Measurements from ENCODE around the gene PADI3.

Gene PADI3

GRCh38 chr1:17222557-17222956, 26.3 kb upstream of the PADI3 start:
- TF ChIP-seq CTCF (IDR thresholded peaks at IDR 0.05; ENCODE audit: borderline replicate concordance, control extremely low read depth, extremely low read depth, insufficient read depth, missing control alignments): no peak
- DNase-seq (ENCODE audit: low spot score): no peak
- in situ Hi-C loops (cut with MboI; ENCODE audit: low sequenced_read_pairs, unreplicated experiment): no loop called here

- TF ChIP-seq CTCF (IDR thresholded peaks at IDR 0.05; ENCODE audit: borderline replicate concordance, control extremely low read depth, extremely low read depth, insufficient read depth, missing control alignments): no peak
- in situ Hi-C loops (cut with MboI; ENCODE audit: low sequenced_read_pairs, unreplicated experiment): no loop called here
These were observed 24.5 kb upstream of the PADI3 start for GRCh38 chr1:17224434-17224833.

GRCh38 chr1:17225140-17225539, 23.8 kb upstream of the PADI3 start:
- no peak for TF ChIP-seq CTCF (IDR thresholded peaks at IDR 0.05; ENCODE audit: borderline replicate concordance, control extremely low read depth, extremely low read depth, insufficient read depth, missing control alignments)
- no peak for DNase-seq (ENCODE audit: low spot score)
- in situ Hi-C loops (cut with MboI; ENCODE audit: low sequenced_read_pairs, unreplicated experiment): no loop called here

More at GRCh38 chr1:17224434-17224833, 24.5 kb upstream of the PADI3 start:
- no peak for DNase-seq (ENCODE audit: low spot score)

- DNase-seq (ENCODE audit: low spot score): no peak
- in situ Hi-C loops (cut with MboI; ENCODE audit: low sequenced_read_pairs, unreplicated experiment): no loop called here
- TF ChIP-seq CTCF (IDR thresholded peaks at IDR 0.05; ENCODE audit: borderline replicate concordance, control extremely low read depth, extremely low read depth, insufficient read depth, missing control alignments): no peak
These were observed 21.5 kb upstream of the PADI3 start for GRCh38 chr1:17227358-17227915.

GRCh38 chr1:17228619-17229018, 20.3 kb upstream of the PADI3 start:
- no peak for TF ChIP-seq CTCF (IDR thresholded peaks at IDR 0.05; ENCODE audit: borderline replicate concordance, control extremely low read depth, extremely low read depth, insufficient read depth, missing control alignments)
- in situ Hi-C loops (cut with MboI; ENCODE audit: low sequenced_read_pairs, unreplicated experiment): no loop called here
- DNase-seq (ENCODE audit: low spot score): no peak

GRCh38 chr1:17229379-17229778, 19.5 kb upstream of the PADI3 start:
- TF ChIP-seq CTCF (IDR thresholded peaks at IDR 0.05; ENCODE audit: borderline replicate concordance, control extremely low read depth, extremely low read depth, insufficient read depth, missing control alignments): no peak
- in situ Hi-C loops (cut with MboI; ENCODE audit: low sequenced_read_pairs, unreplicated experiment): no loop called here
- DNase-seq (ENCODE audit: low spot score): no peak
